ENCODE measurements around the gene CWC25. TPM values are rescaled to one million over a fixed set of nuclear protein-coding genes. Genes with fewer than 3 reads are reported as not detected.
"Not testable (repeated sequence)": the region's sequence is repeated elsewhere in the genome, so short reads cannot be mapped to it uniquely, and the experiment has no call there.

Gene CWC25
- total and polyA plus RNA-seq, 7 donors, result 11.3 to 32.4 (median 16.4) TPM

DNA sequence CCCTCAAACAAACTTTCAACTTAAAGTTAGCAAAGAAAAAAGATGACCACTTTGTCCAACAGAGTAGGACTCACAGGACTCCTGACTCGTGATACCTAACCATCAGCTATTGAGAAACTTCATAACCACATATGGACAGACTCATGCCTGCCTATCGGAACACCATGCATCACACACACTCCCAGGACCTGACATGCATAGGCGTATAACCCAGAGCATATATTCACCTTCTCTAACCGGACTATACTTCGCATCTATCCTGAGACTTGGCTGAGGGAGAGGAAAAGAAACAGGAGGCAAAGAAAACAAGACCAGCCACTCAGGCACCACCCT, 28.0 kb downstream of the CWC25 start:
- Histone ChIP-seq H3K4me3 (peak overlapping the region in 2 of 4 donors; percentile 84 to 96), H3K36me3 (peaks cover 7 to 17% (median 12%) of the 10 kb centered on the region in 4 donors), H3K4me1 (peaks cover 0 to 38% (median 27%) of the 10 kb centered on the region in 4 donors), H3K9me3 (no peaks in the 10 kb centered on the region), H3K27me3 (no peaks in the 10 kb centered on the region), H3K27ac (peak overlapping the region; percentile 5 to 100 (median 78))
- WGBS, 2 donors, result 90 to 93% methylated on average over 5 of the region's 5 CpGs
- TF ChIP-seq POLR2A (IDR thresholded peaks at IDR 0.05) (no peak), EP300 (IDR thresholded peaks at IDR 0.05) (no peak), POLR2AphosphoS5 (IDR thresholded peaks at IDR 0.05) (no peak), CTCF (IDR thresholded peaks at IDR 0.05) (no peak)
- DNase-seq, result no peak
- intact Hi-C loops (cut with DNase I), result no loop called here

- WGBS, 2 donors, result 75 to 76% methylated on average over 5 of the region's 5 CpGs
- intact Hi-C loops (cut with DNase I), result no loop called here
- DNase-seq, result no peak
- Histone ChIP-seq H3K4me3 (peak overlapping the region in 1 of 4 donors; percentile 84), H3K27me3 (no peaks in the 10 kb centered on the region), H3K9me3 (no peaks in the 10 kb centered on the region), H3K4me1 (peaks cover 0 to 38% (median 27%) of the 10 kb centered on the region in 4 donors), H3K36me3 (peaks cover 2 to 13% (median 8%) of the 10 kb centered on the region in 4 donors), H3K27ac (peak overlapping the region; percentile 5 to 100 (median 78))
- TF ChIP-seq POLR2A (IDR thresholded peaks at IDR 0.05), result no peak
- no peak for TF ChIP-seq EP300 (IDR thresholded peaks at IDR 0.05)
- TF ChIP-seq POLR2AphosphoS5 (IDR thresholded peaks at IDR 0.05), result no peak
- no peak for TF ChIP-seq CTCF (IDR thresholded peaks at IDR 0.05)
Measured at GRCh38 chr17:38796451-38797157, 28.5 kb downstream of the CWC25 start.

- Histone ChIP-seq H3K36me3 (peaks cover 0 to 7% (median 3%) of the 10 kb centered on the region in 4 donors), H3K27me3 (no peaks in the 10 kb centered on the region), H3K4me3 (no peak overlapping the region), H3K27ac (no peak overlapping the region), H3K9me3 (no peaks in the 10 kb centered on the region), H3K4me1 (peaks cover 0 to 35% (median 30%) of the 10 kb centered on the region in 4 donors)
- TF ChIP-seq POLR2A (IDR thresholded peaks at IDR 0.05) (no peak), CTCF (IDR thresholded peaks at IDR 0.05) (no peak), EP300 (IDR thresholded peaks at IDR 0.05) (no peak), POLR2AphosphoS5 (IDR thresholded peaks at IDR 0.05) (no peak)
- 95 to 97% methylated on average over 5 of the region's 5 CpGs for WGBS, 2 donors
- no peak for DNase-seq
- intact Hi-C loops (cut with DNase I), result no loop called here
Measured at GRCh38 chr17:38794221-38794620, 30.9 kb downstream of the CWC25 start.

GRCh38 chr17:38791162-38791561, 34.0 kb downstream of the CWC25 start:
- intact Hi-C loops (cut with DNase I), result no loop called here
- H3K4me1 ChIP-seq, result peaks cover 0 to 14% (median 8%) of the 10 kb centered on the region in 4 donors
- no peaks in the 10 kb centered on the region for H3K27me3 ChIP-seq
- H3K4me3 ChIP-seq, result no peak overlapping the region
- H3K27ac ChIP-seq, result no peak overlapping the region
- peaks cover 3 to 15% (median 9%) of the 10 kb centered on the region in 4 donors for H3K36me3 ChIP-seq
- no peaks in the 10 kb centered on the region for H3K9me3 ChIP-seq
- TF ChIP-seq CTCF (IDR thresholded peaks at IDR 0.05) (no peak), POLR2A (IDR thresholded peaks at IDR 0.05) (no peak), EP300 (IDR thresholded peaks at IDR 0.05) (no peak), POLR2AphosphoS5 (IDR thresholded peaks at IDR 0.05) (no peak)
- 97 to 98% methylated on average over 5 of the region's 5 CpGs for WGBS, 2 donors
- DNase-seq, result no peak

GRCh38 chr17:38790148-38790707, 34.9 kb downstream of the CWC25 start:
- Histone ChIP-seq H3K36me3 (peaks cover 12 to 23% (median 17%) of the 10 kb centered on the region in 4 donors), H3K4me1 (peaks cover 0 to 14% (median 6%) of the 10 kb centered on the region in 4 donors)
- 86% methylated on average over 13 of the region's 13 CpGs for WGBS, 2 donors
- H3K27me3 ChIP-seq; DNase-seq; intact Hi-C loops (cut with DNase I); H3K27ac ChIP-seq; H3K9me3 ChIP-seq; H3K4me3 ChIP-seq: not testable (repeated sequence)
